SJCRH30 (cell line): ENCODE results near the gene SFXN2. TPM values are rescaled to one million over a fixed set of nuclear protein-coding genes. Genes with fewer than 3 reads are reported as not detected.
"Not testable (repeated sequence)": the region's sequence is repeated elsewhere in the genome, so short reads cannot be mapped to it uniquely, and the experiment has no call there.

Experiments
- DNase-seq, 2 experiments: peaks; one replicate each; pipeline ENCODE4 v3.0.0-alpha.2; 2015 to 2020
- H3K27ac ChIP-seq: fragments of 250-450 bp; sonication (Bioruptor Pico); 2 replicates; pipeline ENCODE4 v1.5.1; 2020; ENCODE audit warnings: mild to moderate bottlenecking, moderate library complexity
- H3K27me3 ChIP-seq: fragments of 250-450 bp; sonication (Bioruptor Pico); 2 replicates; pipeline ENCODE4 v1.5.1; 2020; ENCODE audit warnings: mild to moderate bottlenecking, moderate library complexity
- H3K36me3 ChIP-seq: fragments of 250-450 bp; sonication (Bioruptor Pico); 2 replicates; pipeline ENCODE4 v1.5.1; 2020; ENCODE audit warnings: mild to moderate bottlenecking, moderate library complexity
- H3K4me1 ChIP-seq: fragments of 250-450 bp; sonication (Bioruptor Pico); 2 replicates; pipeline ENCODE4 v1.5.1; 2020; ENCODE audit warnings: mild to moderate bottlenecking, moderate library complexity
- H3K4me3 ChIP-seq: fragments of 250-450 bp; sonication (Bioruptor Pico); 2 replicates; pipeline ENCODE4 v1.5.1; 2020; ENCODE audit warnings: mild to moderate bottlenecking, moderate library complexity
- H3K9me3 ChIP-seq: fragments of 250-450 bp; sonication (Bioruptor Pico); replicated peaks from 2 replicates; pipeline ENCODE4 v1.5.1; 2020; ENCODE audit warnings: mild to moderate bottlenecking, moderate library complexity
- total RNA-seq: library from RNA; depleted of rRNA; stranded (reverse); fragments of >200 nt; shearing (Covaris generic); gene quantifications from 2 replicates; pipeline ENCODE4 v1.2.3, GENCODE V29; 2014

SFXN2 gene
- total RNA-seq, 1 experiment from 2014 or later: 14.4 TPM

DNA sequence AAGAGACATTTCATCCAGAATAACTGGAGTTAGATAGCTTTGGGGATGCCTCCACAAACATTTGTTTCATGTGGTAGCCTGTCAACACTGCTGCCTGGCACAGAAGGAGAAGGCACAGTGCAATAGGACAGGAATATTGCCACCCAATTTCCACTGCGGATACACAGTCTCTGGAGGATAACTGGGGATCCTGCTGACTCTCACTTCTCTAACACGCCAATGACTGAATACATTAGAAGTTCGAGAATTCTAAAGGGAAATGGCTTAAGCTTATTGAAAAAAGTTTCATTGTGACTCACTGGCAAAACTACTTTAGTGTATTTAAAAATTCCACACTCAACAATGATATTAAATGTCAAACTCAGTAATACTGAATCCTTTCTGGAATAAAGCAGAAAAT, 13.2 kb upstream of the SFXN2 start:
- no peaks in the 10 kb centered on the region for H3K9me3 ChIP-seq
- no peak overlapping the region for H3K4me3 ChIP-seq
- peaks cover 31% of the 10 kb centered on the region for H3K36me3 ChIP-seq
- H3K4me1 ChIP-seq: peaks cover 4% of the 10 kb centered on the region; the same call in 1 of the 2 replicates
- H3K27me3 ChIP-seq: no peaks in the 10 kb centered on the region
- no peak for DNase-seq
- H3K27ac ChIP-seq: no peak overlapping the region

- no peaks in the 10 kb centered on the region for H3K9me3 ChIP-seq
- peaks cover 4% of the 10 kb centered on the region; the same call in 1 of the 2 replicates for H3K4me1 ChIP-seq
- DNase-seq: no peak
- no peak overlapping the region for H3K4me3 ChIP-seq
- no peaks in the 10 kb centered on the region for H3K27me3 ChIP-seq
- H3K27ac ChIP-seq: no peak overlapping the region
- peaks cover 26% of the 10 kb centered on the region for H3K36me3 ChIP-seq
Observed at GRCh38 chr10:102701796-102702195, 12.6 kb upstream of the SFXN2 start.

GRCh38 chr10:102702742-102703141, 11.7 kb upstream of the SFXN2 start:
- Histone ChIP-seq H3K4me3 (no peak overlapping the region), H3K27ac (no peak overlapping the region), H3K4me1 (peaks cover 7% of the 10 kb centered on the region; the same call in 1 of the 2 replicates), H3K9me3 (no peaks in the 10 kb centered on the region), H3K36me3 (peaks cover 18% of the 10 kb centered on the region), H3K27me3 (no peaks in the 10 kb centered on the region)
- no peak for DNase-seq

- Histone ChIP-seq H3K9me3 (no peaks in the 10 kb centered on the region), H3K36me3 (peaks cover 4% of the 10 kb centered on the region; the same call in 1 of the 2 replicates), H3K4me1 (peaks cover 7% of the 10 kb centered on the region; the same call in 1 of the 2 replicates), H3K27ac (no peak overlapping the region), H3K4me3 (no peak overlapping the region), H3K27me3 (no peaks in the 10 kb centered on the region)
- no peak for DNase-seq
Observed at GRCh38 chr10:102704915-102705314, 9.5 kb upstream of the SFXN2 start.

DNA sequence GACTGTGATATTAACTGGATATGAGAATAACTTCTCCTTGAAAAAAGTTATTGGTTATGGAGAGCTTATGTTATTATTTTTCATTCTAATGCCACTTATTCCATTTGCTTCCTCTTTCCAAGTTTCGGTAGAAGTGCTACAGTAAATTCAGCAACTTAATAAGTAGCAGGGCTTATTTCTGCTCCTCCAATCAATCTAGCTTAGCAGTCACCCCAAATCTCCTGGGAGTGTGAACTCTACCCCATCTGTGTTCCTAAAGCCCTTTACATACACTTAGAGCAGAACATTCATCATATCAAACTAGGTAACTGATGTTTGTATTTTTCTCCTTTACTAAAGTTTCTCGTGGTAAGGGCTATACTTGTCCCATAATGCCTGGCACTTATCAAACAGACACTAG, 8.9 kb upstream of the SFXN2 start:
- Histone ChIP-seq H3K4me3 (no peak overlapping the region), H3K9me3 (no peaks in the 10 kb centered on the region), H3K27ac (no peak overlapping the region), H3K27me3 (no peaks in the 10 kb centered on the region), H3K36me3 (peaks cover 4% of the 10 kb centered on the region; the same call in 1 of the 2 replicates), H3K4me1 (peaks cover 13% of the 10 kb centered on the region)
- DNase-seq: no peak

DNA sequence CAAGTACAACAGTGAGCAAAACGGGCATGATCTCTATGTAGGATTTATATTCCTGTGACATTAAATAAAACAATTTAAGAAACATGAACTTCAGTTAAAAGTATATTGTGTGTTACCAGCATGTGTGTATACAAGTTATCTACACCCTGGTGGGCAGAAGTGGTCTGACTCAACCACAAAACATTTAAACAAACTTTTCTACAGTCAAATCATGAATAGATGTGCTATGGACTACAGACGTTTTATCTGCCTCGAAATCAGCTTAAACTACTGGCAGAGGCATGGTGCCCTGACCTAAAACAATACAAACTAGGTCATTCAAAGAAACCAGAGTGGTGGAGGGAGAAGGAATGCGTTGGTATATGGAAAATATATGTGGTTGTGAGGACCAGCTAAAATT, 3.8 kb upstream of the SFXN2 start:
- no peaks in the 10 kb centered on the region for H3K36me3 ChIP-seq
- no peaks in the 10 kb centered on the region for H3K27me3 ChIP-seq
- peak; percentile 27 to 55 for DNase-seq
- no peak overlapping the region for H3K27ac ChIP-seq
- H3K4me1 ChIP-seq: peaks cover 28% of the 10 kb centered on the region
- no peaks in the 10 kb centered on the region for H3K9me3 ChIP-seq
- H3K4me3 ChIP-seq: no peak overlapping the region

GRCh38 chr10:102712089-102712488, 2.3 kb upstream of the SFXN2 start:
- DNase-seq: no peak
- Histone ChIP-seq H3K27me3 (no peaks in the 10 kb centered on the region), H3K4me1 (peaks cover 28% of the 10 kb centered on the region), H3K9me3 (no peaks in the 10 kb centered on the region), H3K27ac (no peak overlapping the region), H3K4me3 (no peak overlapping the region), H3K36me3 (no peaks in the 10 kb centered on the region)

DNA sequence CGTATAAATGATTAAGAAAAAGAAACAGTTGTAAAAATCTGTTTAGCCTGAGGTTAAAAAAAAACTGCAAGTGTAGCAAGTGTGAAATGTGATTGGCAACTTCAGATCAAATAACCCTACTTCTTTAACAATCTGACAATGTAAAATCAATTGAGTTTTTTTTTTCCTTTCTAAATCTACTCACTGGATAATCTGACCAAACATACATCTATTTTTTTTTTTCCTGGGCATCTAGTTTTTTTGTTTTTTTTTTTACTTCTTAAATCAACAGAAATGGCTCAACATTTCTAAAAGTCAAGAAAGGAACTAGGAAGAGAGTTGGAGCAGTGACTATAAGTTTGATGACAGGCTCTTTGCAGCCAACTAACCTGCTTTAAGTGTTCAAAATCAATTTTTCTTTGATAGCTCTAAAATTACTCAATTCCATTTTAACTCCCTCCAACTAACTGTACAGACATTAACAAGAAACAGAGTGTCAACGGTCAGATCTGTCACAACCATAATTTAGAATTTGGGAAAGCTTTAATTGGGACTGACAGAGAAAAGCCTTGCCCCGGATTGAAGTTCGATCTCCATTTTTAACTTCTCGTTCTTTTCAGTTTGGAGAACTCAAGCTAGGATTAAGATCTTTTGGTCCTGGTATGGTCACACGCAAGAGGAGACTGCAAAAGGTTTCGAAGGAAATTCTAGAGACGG, 1.4 kb upstream of the SFXN2 start:
- DNase-seq: no peak
- H3K27me3 ChIP-seq: no peaks in the 10 kb centered on the region
- peaks cover 25% of the 10 kb centered on the region for H3K4me1 ChIP-seq
- no peaks in the 10 kb centered on the region for H3K36me3 ChIP-seq
- H3K4me3 ChIP-seq: peak overlapping the region; percentile 78
- no peaks in the 10 kb centered on the region for H3K9me3 ChIP-seq
- H3K27ac ChIP-seq: peak overlapping the region; percentile 61

- Histone ChIP-seq H3K27ac (peak overlapping the region; percentile 61), H3K36me3 (no peaks in the 10 kb centered on the region), H3K4me3 (peak overlapping the region; percentile 78), H3K9me3 (no peaks in the 10 kb centered on the region), H3K27me3 (no peaks in the 10 kb centered on the region), H3K4me1 (peaks cover 25% of the 10 kb centered on the region)
- no peak for DNase-seq
Observed at GRCh38 chr10:102713539-102713813, 960 bp upstream of the SFXN2 start.

DNA sequence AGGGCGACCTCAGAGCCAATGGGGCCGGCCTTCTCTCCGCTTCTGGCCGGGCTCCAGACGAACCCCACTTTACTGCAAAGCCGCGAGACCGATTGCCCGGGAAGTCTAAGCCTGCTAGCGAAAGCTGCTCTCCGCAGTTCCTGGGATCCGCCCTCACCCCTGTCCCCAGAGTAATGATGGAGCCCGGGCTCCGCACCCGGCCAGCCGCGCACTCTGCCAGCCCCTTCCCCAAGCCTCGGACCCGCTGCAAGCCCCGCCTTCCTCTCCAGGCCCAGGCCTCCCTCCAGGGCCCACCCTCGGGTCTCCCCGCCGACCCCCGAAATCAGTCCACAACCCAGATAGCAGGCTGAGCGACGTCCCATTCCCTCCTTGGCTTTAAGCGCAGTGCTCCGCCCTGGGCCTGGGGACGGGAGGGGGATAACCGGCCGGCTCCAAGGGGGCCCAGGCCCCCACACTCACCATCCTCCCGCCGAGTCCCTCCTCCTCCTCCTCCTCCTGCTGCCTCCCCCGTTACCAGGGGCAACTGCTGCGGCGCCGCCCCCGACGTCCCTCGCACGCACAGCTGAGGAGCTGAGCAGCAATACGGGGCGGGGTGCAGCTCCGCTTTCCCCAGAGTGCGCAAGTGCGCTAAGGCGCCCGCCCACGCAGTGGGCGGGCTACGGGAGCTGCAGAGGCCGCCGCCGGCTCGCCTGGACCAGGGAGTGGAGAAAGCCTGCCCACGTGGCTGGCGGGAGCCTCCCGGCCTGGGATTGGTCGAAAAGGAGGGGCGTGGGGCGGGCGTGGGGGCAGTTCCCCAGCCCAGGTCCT, 419 bp upstream of the SFXN2 start, which contains the start of gene ARL3:
ARL3 (minus strand) TSS at position 584 of the 807 bp plus-strand sequence; CDS start at position 462, 122 bp downstream.
- Histone ChIP-seq H3K9me3 (no peaks in the 10 kb centered on the region), H3K4me1 (peaks cover 25% of the 10 kb centered on the region), H3K36me3 (no peaks in the 10 kb centered on the region), H3K27ac (peak within 1 kb of the TSS; percentile 61), H3K27me3 (no peaks in the 10 kb centered on the region), H3K4me3 (peak within 1 kb of the TSS; percentile 78)
- peak; percentile 99 for DNase-seq

DNA sequence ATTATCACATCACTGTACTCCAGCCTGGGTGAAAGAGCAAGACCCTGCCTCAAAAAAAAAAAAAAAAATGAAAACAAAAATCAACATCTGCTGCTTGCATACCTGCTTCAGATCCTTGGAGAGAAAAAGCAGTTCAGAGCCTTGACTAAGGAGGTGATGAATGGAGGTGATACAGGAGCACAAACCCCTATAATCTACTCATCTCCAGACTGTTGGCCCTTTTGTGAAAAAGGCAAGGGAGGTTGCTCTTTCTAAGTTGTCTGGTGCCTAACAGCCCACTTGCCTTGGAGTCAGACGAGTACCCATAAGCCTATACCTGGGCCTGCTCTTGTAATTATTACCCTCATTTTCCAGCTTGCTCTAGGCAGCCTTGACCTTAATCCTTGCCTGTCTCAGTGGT, 1.4 kb downstream of the SFXN2 start:
- H3K4me1 ChIP-seq: peaks cover 16% of the 10 kb centered on the region
- no peak overlapping the region for H3K27ac ChIP-seq
- no peak overlapping the region for H3K4me3 ChIP-seq
- peaks cover 3% of the 10 kb centered on the region for H3K36me3 ChIP-seq
- no peaks in the 10 kb centered on the region for H3K9me3 ChIP-seq
- H3K27me3 ChIP-seq: no peaks in the 10 kb centered on the region
- no peak for DNase-seq

GRCh38 chr10:102716900-102717565, 2.6 kb downstream of the SFXN2 start:
- H3K36me3 ChIP-seq, H3K4me1 ChIP-seq, H3K27ac ChIP-seq, H3K9me3 ChIP-seq, DNase-seq, H3K27me3 ChIP-seq, H3K4me3 ChIP-seq: not testable (repeated sequence)

DNA sequence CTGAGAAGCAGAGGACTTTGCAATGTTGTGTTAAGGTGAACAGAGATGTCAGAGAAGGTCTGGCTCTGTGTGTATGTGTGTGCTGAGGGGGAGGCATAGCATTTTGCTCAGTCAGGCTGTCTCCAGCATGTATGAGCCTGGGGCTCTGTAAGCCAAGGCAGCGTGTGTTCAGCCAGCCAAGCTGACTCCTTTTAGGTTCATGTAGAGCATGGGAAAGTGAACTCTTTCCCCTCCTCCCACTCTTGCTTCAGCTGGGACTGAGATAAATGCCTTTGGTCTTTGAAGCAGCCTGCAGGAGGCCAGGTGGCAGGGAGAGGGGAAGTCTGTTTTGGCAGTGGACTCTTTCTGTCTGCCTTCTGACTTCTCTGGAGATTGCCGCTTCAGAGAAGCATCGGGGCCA, 3.8 kb downstream of the SFXN2 start:
- Histone ChIP-seq H3K27ac (no peak overlapping the region), H3K9me3 (no peaks in the 10 kb centered on the region)

DNA sequence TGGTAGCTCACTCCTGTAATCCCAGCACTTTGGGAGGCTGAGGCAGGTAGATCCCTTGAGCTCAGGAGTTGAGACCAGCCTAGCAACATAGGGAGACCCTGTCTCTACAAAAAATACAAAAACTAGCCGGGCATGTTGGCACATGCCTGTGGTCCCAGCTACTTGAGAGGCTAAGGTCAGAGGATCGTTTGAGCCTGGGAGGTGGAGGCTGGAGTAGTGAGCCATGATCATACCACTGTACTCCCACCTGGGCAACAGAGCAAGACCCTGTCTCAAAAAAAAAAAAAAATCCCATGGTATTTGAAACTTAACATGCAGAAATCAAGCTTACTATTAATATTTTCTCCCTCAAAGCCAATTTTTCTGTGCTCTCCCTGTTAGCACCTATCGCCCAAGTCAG, 5.9 kb downstream of the SFXN2 start:
- H3K27me3 ChIP-seq: no peaks in the 10 kb centered on the region
- H3K9me3 ChIP-seq: no peaks in the 10 kb centered on the region
- H3K27ac ChIP-seq: no peak overlapping the region
- DNase-seq: no peak
- H3K4me3 ChIP-seq: no peak overlapping the region
- 0 out of 2 replicates have a peak, but pooled peaks cover 2% of the 10 kb centered on the region for H3K4me1 ChIP-seq
- peaks cover 13% of the 10 kb centered on the region for H3K36me3 ChIP-seq

More for the DNA sequence above, 3.8 kb downstream of the SFXN2 start:
- Histone ChIP-seq H3K4me3 (no peak overlapping the region), H3K27me3 (no peaks in the 10 kb centered on the region), H3K4me1 (0 out of 2 replicates have a peak, but pooled peaks cover 3% of the 10 kb centered on the region), H3K36me3 (peaks cover 3% of the 10 kb centered on the region)
- peak in 1 of 2 experiments; percentile 36 for DNase-seq

DNA sequence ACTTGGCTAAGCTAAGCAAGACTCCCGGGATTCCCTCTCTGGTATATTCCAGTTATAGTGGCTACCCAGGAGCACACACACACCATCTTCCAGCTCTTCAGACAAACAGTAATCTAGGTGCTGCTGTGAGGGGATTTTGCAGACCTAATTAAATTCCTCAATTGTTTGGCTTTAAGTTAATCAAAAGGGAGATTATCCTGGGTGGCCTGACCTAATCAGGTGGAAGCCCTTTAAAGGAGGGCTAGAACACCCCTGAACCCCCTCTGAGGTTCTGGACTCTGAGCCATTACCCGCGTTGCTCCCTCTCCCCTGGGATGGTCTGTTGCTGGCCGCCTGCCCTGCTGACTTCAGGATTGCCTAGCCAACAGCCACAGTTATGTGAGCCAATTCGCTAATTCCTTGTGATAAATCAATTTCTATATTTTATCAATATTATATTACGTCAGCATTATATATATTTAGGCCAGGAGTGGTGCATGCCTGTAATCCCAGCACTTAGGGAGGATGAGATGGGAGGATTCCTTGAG, 6.4 kb downstream of the SFXN2 start:
- no peaks in the 10 kb centered on the region for H3K4me1 ChIP-seq
- H3K27me3 ChIP-seq: no peaks in the 10 kb centered on the region
- peaks cover 13% of the 10 kb centered on the region for H3K36me3 ChIP-seq
- no peak overlapping the region for H3K4me3 ChIP-seq
- no peaks in the 10 kb centered on the region for H3K9me3 ChIP-seq
- no peak overlapping the region for H3K27ac ChIP-seq
- no peak for DNase-seq
